LNCaP clone FGC (cell line): Measurements from ENCODE around the gene EHD4.

ENCODE experiments used
- DNase-seq: peaks from one replicate; pipeline ENCODE4 v3.0.0-alpha.2; 2011; ENCODE audit warnings: low read depth
- H3K4me3 ChIP-seq: 2 replicates; pipeline ENCODE4 v1.5.1; 2011; ENCODE audit warnings: mild to moderate bottlenecking, low read depth, low read length, control low read depth
- CTCF ChIP-seq: IDR thresholded peaks from 2 replicates; pipeline ENCODE4 v1.5.1; 2012; ENCODE audit warnings: mild to moderate bottlenecking; ENCODE audit not compliant: control insufficient read depth, insufficient read depth; ENCODE audit errors: extremely low read depth

Gene EHD4

DNA sequence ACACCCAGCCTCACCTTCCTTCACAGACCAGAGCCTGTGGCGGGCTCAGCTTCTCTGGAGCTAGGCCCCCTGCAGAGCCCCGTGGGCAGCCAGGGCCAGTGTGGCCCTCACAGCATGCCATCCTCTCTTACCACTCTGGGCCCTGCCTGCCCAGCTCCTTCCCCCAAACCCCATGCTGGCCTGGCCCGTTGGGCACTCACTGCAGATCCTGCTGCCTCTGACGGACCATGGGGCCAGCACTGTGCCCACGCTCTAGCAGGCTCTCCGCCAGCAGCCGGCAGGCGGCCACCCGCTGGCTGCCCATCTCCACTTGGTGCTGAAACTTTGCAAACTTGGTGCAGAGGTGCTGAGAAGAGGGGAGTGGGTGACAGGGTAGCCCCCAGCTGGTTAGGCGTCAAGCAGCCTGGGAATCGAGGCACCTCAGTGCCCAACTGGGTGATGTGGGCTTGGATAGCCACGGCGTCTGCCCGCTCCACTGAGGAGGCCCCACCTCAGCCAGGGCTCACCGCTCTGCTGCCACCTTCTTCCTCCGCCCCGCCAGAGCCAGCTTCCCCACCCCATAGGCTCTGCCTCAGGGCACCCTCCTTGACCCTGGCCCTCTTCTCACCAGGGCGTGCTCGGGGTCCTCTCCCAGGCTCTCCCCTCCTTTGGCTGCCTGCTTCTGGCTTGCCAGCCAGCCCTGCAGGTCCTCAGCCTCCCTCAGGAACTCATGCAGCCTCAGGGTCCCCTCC lies 101.0 kb downstream of the EHD4 start:
- TF ChIP-seq CTCF, result no peak
- no peak overlapping the region for H3K4me3 ChIP-seq
- DNase-seq, result no peak

GRCh38 chr15:41870689-41871081 lies 101.7 kb downstream of the EHD4 start:
- no peak for TF ChIP-seq CTCF
- no peak overlapping the region for H3K4me3 ChIP-seq
- DNase-seq, result no peak

GRCh38 chr15:41869770-41870688 lies 102.3 kb downstream of the EHD4 start:
- TF ChIP-seq CTCF, result no peak
- no peak overlapping the region for H3K4me3 ChIP-seq
- DNase-seq, result no peak

DNA sequence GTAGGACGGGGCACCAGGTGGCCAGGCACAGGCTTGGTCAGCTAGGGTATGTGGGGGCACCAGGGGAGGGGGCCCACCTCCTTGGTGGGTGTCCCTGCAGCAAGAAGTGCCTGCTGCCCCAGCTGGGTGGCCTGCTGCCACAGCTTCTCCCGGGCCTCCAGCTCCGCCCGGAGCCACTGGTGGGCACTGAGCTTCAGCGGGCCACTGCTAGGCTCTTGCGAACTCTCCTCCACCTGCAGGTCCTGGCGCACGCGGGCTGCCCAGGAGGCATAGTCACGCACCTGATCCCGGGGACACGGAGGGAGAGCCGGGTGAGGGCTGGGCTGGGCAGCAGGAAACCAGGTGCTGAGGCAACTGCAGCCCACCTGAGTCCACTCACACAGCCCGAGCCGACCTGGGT lies 104.0 kb downstream of the EHD4 start:
- DNase-seq, result no peak
- TF ChIP-seq CTCF, result no peak

DNA sequence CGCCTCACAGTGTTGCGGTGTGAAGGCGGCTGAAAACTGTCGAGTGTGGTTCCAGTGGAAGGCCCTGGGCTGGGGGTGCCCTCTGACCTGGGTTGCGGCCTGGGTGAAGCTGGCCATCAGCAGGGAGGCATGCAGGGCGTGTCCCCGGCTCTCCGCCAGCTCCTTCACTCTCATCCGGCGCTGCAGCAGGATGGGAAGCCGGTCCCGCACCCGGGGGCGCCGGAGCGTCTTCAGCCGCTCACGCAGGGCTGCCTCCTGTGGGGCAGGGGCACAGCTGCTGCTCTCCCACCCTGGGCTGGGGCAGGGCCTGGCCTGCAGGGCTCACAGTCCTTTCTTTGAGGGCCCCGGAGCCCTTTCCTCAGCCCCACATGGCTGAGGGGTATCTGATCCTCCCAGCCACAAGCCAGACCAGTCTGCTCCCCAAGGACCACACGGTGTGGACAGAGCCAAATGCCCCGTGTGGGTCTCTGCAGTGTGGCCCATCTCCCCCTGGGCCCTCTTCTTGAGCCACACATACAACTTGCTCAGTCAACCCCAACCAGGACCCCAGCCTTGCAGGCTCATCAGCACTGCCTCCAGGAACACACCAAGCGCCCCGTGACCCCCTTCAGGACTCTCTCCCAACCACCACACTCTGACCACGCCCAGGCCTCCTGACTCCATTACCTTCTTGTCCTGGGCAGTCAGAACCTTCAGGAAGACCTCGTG lies 105.3 kb downstream of the EHD4 start:
- H3K4me3 ChIP-seq, result no peak overlapping the region
- DNase-seq, result no peak
- TF ChIP-seq CTCF, result no peak

More for the DNA sequence above, 104.0 kb downstream of the EHD4 start:
- no peak overlapping the region for H3K4me3 ChIP-seq

GRCh38 chr15:41866263-41866703 lies 106.1 kb downstream of the EHD4 start:
- no peak for DNase-seq
- TF ChIP-seq CTCF, result no peak
- no peak overlapping the region for H3K4me3 ChIP-seq
